Neutrophil (primary cell): ENCODE results near the gene C1orf52.
A peak's percentile ranks its signal among the peaks of the same experiment; 100 is the strongest.

ENCODE experiments used
- H3K27ac ChIP-seq: fragments of 200-600 bp; sonication (generic); 2 replicates; pipeline ENCODE4 v1.5.1; 2016; ENCODE audit warnings: mild to moderate bottlenecking, moderate library complexity
- H3K27me3 ChIP-seq: fragments of 200-600 bp; sonication (generic); 2 replicates; pipeline ENCODE4 v1.6.0; 2016; ENCODE audit warnings: mild to moderate bottlenecking
- H3K36me3 ChIP-seq: fragments of 200-600 bp; sonication (generic); 2 replicates; pipeline ENCODE4 v1.5.1; 2017
- H3K4me1 ChIP-seq, 2 experiments: fragments of 200-600 bp in 1 of 2; sonication (generic) in 1 of 2; 1 replicate in 1 of 2; 2 replicates in 1 of 2; pipeline versions ENCODE4 v1.5.1 to v1.6.1; 2013 to 2016; ENCODE audit warnings: low read depth in 1 of 2, low read length in 1 of 2, mild to moderate bottlenecking in 1 of 2, moderate library complexity in 1 of 2; ENCODE audit not compliant: control insufficient read depth in 1 of 2, insufficient read depth in 1 of 2
- H3K4me3 ChIP-seq, 2 experiments: fragments of 200-600 bp in 1 of 2; sonication (generic) in 1 of 2; 1 replicate in 1 of 2; 2 replicates in 1 of 2; pipeline ENCODE4 v1.5.1; 2013 to 2016; ENCODE audit warnings: low read depth in 1 of 2, low read length in 1 of 2, mild to moderate bottlenecking in 1 of 2, moderate library complexity in 1 of 2
- H3K9me3 ChIP-seq: fragments of 200-600 bp; sonication (generic); 2 replicates; pipeline ENCODE4 v1.5.1; 2016
- TF ChIP-seq, protein P1 (sequence below): fragments of 200-600 bp; sonication (generic); IDR thresholded peaks from 2 replicates; pipeline ENCODE4 v1.5.1; 2016; ENCODE audit warnings: antibody characterized with exemption

Gene C1orf52

DNA sequence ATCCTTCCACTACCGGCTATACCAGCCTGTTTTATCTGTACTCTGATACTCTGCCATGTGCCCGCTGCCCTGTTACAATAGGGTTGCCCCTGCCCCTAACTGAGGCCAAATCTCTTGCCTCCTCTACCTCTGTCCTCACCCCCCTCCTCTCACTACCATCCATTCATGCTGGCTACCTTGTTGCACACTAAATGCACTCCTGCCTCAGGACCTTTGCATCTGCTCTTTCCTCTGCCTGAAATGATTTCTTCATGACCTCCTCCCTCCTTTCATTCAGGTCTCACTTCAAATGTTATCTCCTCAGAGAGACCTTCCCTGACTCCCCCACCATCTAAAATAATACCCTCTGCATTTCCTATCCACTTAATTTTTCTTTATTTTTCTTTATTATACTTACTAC lies 51.0 kb downstream of the C1orf52 start:
- H3K9me3 ChIP-seq = no peaks in the 10 kb centered on the region
- H3K27me3 ChIP-seq = peaks cover 50% of the 10 kb centered on the region
- H3K27ac ChIP-seq = no peak overlapping the region
- H3K4me1 ChIP-seq = no peaks in the 10 kb centered on the region
- H3K36me3 ChIP-seq = no peaks in the 10 kb centered on the region
- TF ChIP-seq, protein P1, sequence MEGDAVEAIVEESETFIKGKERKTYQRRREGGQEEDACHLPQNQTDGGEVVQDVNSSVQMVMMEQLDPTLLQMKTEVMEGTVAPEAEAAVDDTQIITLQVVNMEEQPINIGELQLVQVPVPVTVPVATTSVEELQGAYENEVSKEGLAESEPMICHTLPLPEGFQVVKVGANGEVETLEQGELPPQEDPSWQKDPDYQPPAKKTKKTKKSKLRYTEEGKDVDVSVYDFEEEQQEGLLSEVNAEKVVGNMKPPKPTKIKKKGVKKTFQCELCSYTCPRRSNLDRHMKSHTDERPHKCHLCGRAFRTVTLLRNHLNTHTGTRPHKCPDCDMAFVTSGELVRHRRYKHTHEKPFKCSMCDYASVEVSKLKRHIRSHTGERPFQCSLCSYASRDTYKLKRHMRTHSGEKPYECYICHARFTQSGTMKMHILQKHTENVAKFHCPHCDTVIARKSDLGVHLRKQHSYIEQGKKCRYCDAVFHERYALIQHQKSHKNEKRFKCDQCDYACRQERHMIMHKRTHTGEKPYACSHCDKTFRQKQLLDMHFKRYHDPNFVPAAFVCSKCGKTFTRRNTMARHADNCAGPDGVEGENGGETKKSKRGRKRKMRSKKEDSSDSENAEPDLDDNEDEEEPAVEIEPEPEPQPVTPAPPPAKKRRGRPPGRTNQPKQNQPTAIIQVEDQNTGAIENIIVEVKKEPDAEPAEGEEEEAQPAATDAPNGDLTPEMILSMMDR = no peak
- H3K4me3 ChIP-seq = no peak overlapping the region

DNA sequence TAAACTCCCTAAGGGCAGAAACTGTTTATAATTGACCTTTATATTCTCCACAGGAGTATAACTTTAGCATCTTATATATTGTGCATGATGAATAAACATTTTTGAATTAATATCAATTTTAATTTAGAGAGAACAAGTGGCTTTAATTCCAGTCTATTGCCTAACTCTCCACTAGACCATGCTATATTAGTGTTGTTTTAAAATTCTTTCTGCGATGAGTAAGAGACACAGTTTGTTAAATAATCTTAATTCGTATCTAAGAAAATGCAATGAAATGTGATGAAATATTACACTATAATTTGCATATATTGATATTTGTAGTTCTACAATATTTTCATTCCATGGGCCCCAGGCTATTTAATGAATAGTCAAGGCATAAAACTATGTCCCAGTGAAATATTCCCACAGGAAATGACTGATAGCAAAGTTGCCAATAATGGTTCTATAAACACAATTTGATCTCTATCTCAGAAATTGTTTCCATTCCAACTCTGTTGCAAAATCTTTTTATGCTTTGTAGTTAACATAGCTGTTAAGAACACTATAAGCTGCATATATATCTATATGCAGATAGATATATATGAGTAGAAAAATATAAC lies 55.8 kb downstream of the C1orf52 start:
- no peak overlapping the region for H3K27ac ChIP-seq
- peaks cover 14 to 22% of the 10 kb centered on the region in 2 experiments for H3K4me1 ChIP-seq
- H3K36me3 ChIP-seq = no peaks in the 10 kb centered on the region
- H3K9me3 ChIP-seq = no peaks in the 10 kb centered on the region
- no peak overlapping the region for H3K4me3 ChIP-seq
- TF ChIP-seq, protein P1 = no peak
- H3K27me3 ChIP-seq = peaks cover 96% of the 10 kb centered on the region

DNA sequence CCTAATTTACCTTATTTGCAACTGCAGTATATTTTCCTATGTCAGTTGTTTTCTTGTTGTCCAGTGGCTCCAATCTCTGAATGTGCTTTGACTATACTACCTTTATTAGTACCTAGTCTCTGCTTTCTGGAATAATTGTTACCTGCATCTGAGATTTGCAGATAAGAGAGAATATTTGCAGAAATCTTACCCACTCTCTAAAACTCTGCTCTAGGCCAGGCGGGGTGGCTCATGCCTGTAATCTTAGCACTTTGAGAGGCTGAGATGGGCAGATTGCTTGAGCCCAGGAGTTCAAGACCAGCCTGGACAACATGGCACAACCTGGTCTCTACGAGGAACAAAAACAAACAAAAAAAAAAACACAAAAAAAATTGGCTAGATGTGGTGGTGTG lies 56.6 kb downstream of the C1orf52 start:
- H3K27ac ChIP-seq = no peak overlapping the region
- no peaks in the 10 kb centered on the region for H3K9me3 ChIP-seq
- TF ChIP-seq, protein P1 = no peak
- no peak overlapping the region for H3K4me3 ChIP-seq
- peaks cover 96% of the 10 kb centered on the region for H3K27me3 ChIP-seq
- H3K4me1 ChIP-seq = peaks cover 14 to 22% of the 10 kb centered on the region in 2 experiments
- H3K36me3 ChIP-seq = no peaks in the 10 kb centered on the region

DNA sequence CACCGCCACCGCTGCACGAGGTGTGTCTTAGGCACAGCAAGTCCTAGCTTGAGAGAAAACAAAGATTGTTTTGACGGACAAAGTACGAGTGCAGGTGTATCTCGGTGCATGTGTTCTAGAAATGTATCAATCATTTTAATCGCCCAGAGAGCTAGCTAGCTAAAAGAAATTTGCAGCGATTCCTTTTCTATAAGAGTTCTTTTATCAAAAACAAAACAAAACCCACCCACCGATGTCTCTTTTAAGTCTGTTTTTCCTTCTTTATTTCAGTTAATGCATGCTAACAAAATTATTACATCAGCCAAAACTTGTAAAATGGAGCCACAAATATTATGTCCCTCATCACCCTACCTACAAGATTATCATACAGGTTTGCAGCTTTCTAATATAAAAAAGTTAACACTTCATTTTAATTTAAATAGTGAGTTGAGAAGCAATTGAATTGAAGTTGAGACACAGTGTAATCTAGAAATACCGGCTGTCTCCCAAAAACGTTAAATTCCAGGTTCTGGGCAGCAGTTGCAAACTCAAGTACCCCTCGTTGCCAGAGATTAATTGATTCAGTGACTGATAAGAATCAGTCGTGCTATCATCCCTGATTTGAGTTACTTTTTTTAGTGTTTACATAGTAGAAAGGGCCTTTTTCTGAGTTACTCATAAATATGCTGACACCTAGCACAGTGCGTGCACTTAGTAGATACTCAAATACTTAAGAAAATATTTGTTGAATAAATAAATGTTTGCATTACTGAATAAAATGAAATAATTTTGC lies 57.2 kb downstream of the C1orf52 start:
- peaks cover 14 to 22% of the 10 kb centered on the region in 2 experiments for H3K4me1 ChIP-seq
- no peaks in the 10 kb centered on the region for H3K9me3 ChIP-seq
- H3K27ac ChIP-seq = no peak overlapping the region
- H3K36me3 ChIP-seq = no peaks in the 10 kb centered on the region
- H3K4me3 ChIP-seq = peak overlapping the region; percentile 32 to 67
- peaks cover 98% of the 10 kb centered on the region for H3K27me3 ChIP-seq
- TF ChIP-seq, protein P1 = no peak

DNA sequence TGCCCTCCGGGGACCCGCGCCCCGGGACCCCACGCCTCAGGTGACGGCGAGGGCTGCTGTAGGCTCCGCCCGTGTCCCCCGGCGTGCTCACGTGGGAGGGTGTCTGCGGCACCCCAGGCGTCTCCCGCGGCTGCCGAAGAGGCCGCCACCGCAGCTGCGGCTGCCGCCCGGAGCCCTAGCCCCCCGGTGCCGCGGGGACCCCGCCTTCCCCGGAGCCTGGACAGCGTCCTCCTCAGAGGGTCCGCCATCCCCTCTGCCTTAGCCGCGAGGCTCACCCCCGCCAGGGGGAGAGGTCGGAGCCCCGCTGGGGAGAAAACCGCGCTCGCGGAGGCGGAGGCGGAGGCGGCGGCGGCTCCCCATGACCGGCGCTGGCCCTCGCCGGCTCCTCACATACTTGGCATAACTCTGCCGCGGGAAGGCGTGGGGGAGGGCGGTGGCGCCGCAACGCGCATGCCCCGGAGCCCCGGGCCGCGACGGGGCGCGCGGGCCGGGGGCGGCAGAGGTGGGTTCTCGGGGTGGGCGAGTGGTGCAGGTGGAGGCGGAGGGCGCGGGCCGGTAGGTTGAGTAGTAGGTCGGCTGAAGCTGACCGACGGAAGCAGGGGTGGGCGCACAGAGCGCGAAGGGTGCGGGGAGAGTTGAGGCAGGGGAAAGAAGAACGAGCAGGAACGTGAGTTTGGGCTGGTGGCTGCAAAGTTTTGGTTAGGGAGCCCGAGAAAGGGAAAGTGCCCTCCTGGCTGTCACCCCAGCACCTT lies 57.9 kb downstream of the C1orf52 start:
- Histone ChIP-seq H3K4me3 (peak overlapping the region; percentile 32 to 67), H3K27ac (no peak overlapping the region), H3K9me3 (no peaks in the 10 kb centered on the region), H3K4me1 (peaks cover 14 to 22% of the 10 kb centered on the region in 2 experiments), H3K27me3 (peaks cover 97% of the 10 kb centered on the region), H3K36me3 (no peaks in the 10 kb centered on the region)
- TF ChIP-seq, protein P1 = no peak
